ENCODE results near the gene CSNK2A1. TPM values are rescaled to one million over a fixed set of nuclear protein-coding genes. Genes with fewer than 3 reads are reported as not detected.
"Not testable (repeated sequence)": the region's sequence is repeated elsewhere in the genome, so short reads cannot be mapped to it uniquely, and the experiment has no call there.

The CSNK2A1 gene
- polyA plus RNA-seq, 10 donors, result 84.1 to 135 (median 115) TPM

DNA sequence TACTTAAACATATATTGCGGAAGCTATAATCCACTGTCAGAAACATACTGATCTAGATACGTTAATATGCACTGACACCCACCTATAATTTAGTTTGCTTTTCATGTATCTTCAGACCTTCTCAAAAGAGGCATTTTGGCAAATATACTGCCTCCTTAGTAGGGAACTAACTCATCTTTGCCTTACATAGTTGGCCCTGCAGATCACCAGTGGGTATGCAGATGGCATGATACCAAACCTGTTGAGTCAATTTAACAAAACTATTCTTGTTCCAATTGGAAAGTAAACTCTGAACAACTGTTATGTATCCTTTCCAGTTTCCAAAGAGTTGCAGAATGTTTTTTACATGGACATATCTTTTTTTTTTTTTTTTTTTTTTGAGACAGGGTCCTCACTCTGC is 45.6 kb downstream of the CSNK2A1 start:
- no peak for DNase-seq

DNA sequence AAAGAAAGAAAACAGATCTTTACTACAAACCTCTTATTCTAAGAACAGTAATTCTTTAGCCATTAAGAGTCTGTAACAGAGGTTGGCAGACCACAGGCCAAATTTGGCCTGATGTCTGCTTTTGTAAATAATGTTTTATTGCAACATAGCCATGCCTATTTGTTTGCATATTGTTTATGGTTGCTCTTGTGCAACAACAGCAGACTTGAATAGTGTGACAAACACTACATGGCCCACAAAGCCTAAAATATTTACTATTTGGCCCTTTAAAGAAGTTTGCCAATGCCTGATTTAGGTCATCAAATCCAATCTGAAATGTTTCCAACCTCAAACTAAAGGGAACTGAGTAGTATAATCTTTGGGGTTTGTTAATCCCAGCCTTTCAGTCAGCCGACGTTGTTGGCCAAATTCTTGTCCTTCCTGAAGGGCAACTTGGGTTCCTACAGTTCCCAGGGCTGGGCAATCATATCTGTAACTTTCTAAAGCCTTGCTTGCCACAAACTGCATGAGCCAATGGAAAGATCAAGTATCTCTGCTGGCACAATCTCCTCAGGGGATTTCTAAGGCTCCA is 47.4 kb downstream of the CSNK2A1 start:
- no peak for DNase-seq

DNA sequence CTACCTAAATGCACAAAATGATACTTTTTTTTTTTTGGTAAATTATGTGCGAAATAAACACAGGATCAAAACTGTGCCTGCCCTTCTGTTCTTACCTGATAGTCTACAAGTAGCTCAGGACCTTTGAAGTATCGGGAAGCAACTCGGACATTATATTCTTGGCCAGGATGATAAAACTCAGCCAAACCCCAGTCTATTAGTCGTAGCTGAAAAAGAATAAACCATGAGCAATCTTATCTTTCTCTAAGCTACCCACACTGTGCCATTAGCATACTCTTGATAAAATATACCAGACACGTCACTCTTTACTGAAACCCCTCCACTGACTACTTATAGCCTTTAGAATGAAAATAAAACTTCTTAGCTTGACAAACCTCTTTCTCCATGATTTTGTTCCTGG is 51.4 kb downstream of the CSNK2A1 start:
- DNase-seq, result no peak

DNA sequence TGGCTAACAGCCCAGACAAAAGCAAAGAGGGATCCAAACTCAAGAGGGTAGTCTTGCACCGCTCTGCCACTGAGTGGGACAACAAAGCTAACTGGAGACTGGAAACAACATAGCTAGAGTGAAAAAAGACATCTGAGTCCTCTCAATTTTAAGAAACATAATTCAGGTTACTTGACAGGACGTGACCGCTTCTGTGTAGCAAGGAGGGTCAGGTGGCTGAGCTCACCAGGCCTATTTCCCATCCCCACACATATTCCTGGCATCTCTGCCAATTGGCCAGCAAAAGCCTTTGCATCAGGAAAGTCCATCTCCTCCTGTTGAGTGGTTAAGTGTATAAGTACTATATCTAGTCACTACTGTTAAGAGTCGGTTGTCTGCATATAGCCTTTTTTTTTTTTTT is 55.9 kb downstream of the CSNK2A1 start:
- peak in 1 of 3 donors; percentile 22 for DNase-seq

DNA sequence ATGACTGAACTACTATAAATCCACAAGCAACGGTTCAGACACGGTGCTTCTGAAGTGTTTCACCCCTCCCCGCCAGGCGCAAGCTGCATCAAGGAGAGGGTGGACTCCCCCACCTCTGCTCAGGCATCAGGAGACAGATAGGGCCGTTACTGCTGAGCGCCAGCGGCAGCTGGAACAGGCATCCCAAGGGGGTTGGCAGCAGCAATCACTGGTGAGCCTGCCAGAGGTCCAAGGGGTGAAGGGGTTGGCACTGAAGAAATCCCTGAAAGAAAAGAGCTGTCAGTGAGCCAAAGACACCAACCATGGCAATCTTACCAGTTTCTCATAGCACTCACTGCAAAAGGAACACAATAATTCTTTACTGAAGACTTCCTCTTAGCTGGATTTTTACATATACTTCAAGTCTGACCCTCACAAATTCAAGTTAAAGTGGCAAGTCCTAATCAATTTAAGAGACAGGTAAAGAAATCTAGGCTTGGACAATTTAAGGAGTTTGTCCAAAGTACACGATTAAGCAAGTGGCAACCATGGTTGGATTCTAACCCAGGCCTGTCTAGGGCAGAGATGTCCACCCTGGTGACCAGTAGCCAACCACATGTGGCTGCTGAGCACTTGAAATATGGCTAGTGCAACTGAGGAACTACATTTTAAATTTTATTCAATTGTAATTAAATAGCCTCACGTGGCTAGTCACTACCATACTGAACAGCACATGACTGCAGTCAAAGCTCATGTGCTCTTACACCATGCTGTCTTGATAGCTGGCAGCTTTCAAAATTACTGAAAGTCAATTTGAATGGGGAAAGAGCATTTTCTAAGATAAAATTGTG is 59.6 kb downstream of the CSNK2A1 start:
- DNase-seq, result no peak

DNA sequence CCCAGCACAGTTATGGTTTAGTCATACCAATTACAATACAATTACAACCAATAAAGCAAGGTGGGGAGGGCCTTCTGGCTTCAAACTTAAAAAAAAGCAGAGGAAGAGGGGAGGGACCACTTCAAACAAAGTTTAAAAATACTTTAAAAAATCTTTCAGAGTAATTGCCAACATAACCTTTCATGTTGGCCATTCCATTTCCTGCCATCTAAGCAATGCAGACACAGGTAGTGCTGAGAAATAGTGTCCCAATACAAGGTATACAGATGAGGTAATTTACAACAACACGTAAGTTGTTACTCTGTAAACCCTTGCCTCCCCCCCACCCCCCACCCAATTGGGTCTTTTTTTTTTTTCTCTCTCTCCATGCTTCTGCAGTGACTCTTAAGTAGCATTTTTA is 62.4 kb downstream of the CSNK2A1 start:
- no peak for DNase-seq

DNA sequence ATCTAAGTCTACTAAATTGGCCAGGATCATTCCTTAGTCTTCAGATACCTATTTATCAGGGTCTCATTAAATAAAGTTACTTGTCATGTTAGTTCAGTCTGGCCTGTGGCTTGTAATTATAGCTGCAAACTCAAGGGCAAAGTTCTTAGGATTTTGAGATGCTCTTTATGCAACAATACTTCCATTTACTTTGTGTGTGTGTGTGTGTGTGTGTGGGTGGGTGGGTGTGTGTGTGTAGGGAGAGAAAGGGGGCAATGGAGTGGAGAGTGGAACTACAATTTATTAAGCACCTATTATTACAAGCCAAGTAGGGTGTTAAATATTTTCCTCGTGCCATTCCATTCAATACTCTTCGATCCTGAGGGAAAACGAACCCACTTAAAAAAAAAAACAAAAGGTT is 63.5 kb downstream of the CSNK2A1 start:
- no peak for DNase-seq

DNA sequence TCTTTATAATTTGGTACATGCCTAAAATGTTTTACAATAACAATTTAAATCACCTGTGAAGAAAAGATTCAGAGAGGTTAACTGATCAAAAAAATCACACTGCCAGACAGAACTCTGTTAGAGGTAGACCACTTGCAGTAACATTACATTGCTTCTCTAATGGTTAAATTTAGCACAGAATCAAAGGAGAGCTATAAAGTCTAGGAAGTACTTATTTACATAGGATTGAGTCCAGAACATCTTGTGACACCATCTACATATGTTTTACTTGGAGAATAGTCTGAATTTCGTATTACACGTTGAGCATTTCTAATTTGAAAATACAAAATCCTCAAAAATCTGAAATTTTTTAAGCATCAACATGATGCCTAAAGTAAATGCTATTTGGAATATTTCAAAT is 64.1 kb downstream of the CSNK2A1 start:
- DNase-seq, result no peak

DNA sequence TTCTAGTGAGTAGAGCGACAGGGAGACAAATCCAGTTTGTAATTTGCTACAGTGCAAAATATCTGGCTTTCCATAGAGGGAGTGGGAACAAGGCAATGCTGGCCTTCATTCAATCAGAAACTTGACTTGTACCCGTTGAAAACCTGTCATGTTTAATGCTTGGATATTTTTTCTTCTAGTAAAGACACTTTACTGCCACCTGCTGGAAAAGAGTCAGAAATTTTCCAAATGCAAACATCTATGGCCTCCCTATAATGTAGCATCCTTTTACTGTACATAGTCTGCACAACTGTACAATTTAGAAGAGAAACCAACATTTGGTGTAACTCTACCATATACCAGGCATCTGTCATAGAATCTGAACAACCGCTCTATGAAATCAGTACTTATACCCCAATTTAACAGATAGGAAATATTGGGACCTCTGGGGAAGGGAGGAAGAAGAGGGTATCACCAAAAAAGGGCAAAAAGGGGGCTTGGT is 64.6 kb downstream of the CSNK2A1 start:
- peak; percentile 56 to 73 (median 62) for DNase-seq

DNA sequence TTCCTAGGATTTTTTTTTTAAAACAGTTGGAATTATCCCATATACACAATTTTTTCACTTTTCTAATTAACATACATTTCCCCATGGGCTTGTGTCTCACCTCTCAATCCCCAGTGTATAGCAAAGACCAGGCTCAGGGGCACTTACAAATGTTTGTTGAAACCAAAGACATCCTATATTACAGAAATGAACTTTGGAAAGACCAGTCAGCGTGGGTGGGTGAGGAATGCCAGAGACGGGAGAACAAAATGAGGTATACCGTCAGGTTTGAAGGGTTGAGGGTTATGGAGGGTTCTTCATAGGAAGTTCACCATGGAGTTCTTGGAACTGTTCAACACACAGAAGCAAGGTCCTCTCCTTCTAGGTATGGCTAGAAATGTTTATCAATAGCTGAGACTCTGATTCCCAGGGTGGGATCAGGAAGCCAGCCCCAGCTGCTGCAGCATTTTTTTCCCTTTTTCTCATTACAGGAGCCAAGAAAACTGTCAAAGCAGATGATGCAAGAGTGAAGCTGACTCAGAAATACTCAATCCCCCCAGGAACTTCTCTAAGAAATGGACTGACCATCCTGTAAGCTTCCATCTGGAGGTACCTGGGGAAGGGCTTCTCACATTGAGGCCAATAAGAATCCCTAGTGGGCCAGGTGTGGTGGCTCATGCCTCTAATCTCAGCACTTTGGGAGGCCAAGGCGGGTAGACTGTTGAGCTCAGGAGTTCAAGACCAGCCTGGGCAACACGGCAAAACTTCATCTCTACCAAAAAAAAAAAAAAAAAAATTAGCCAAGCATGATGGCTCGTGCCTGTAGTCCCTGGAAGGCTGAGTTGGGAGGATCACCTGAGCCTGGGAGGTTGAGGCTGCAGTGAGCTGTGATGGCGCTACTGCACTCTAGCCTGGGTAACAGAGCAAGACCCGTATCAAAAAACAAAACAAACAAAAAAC is 65.3 kb downstream of the CSNK2A1 start:
- peak in 2 of 3 donors; percentile 52 to 61 for DNase-seq

DNA sequence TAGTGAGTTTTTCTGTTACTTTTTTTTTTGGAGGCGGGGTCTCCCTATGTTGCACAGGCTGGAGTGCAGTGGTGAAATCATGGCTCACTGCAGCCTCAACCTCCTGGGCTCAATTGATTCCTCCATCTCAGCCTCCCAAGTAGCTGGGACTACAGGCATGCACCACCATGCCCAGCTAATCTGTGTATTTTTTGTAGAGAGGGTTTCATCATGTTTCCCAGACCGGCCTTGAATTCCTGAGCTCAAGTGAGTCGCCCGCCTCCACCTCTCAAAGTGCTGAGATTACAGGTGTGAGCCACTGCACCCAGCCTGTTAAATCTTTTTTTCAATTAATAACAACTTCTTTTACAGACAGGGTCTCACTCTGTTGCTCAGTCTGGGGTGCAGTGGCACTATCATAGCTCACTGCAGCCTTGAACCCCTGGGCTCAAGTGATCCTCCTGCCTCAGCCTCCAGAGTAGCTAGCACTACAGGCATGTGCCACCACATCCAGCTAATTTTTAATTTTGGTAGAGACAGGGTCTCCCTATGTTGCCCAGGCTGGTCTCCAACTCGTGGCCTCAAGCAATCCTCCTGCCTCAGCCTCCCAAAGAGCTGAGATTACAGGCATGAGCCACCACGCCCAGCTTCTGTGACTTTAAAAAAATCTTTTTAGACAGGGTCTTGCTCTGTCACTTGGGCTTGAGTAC is 66.9 kb downstream of the CSNK2A1 start:
- DNase-seq, result not testable (repeated sequence)

DNA sequence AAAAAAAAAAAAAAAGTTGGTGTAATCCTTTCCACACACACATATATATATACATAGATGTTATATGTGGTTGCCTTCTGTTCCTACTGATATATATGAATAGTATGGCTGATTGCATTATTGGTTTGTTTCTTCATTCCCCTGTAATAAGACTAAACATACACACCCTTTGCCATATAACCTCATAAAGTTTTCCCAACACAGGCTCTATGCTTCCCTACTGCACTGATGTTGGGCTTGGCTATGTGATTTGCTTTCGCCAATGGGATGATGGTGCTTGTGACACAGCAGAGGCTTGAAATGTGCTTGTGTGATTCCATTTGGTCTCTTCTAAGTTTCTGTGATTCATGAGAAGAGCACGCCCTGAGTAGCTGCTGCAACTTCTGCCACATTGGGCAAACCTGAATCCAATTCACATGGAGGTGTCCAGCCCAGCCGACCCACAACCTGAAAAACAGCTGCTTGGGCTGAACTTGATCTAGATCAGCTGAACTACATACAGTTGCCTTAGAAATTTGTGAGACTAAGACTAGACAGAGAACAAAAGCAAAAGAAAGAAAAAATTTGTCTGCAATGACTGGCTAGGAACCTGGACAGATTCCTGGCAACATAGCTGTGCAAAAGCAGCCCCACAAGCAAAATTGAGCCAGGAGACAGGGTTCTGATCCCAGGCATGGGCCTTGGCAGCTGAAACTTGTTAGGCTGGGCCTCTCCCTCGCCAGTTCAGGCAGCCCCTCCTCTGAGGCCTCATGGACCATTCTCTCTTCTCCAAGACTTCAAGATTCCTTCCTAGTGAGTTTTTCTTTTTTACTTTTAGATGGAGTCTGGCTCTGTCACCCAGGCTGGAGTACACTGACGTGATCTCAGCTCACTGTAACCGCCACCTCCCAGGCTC is 67.9 kb downstream of the CSNK2A1 start:
- DNase-seq, result peak in 1 of 3 donors; percentile 41

DNA sequence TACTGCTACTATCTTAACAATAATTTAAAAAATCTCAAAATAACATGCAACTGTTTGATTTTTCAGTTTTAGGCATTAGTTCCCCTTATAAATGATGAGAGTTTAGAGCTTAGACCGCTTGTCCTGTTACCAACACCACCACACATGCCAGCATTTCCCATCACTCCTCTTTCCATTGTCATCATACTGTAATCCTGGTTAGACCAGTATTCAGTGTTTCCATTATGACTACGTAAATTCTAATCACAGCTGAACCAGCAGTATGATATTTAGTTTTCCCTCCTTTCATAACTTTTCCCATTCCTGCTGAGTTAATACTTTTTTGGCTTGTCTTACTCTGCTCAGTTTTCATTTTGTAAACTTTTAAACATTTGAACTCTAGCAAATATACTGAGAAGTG is 69.0 kb downstream of the CSNK2A1 start:
- DNase-seq, result no peak

DNA sequence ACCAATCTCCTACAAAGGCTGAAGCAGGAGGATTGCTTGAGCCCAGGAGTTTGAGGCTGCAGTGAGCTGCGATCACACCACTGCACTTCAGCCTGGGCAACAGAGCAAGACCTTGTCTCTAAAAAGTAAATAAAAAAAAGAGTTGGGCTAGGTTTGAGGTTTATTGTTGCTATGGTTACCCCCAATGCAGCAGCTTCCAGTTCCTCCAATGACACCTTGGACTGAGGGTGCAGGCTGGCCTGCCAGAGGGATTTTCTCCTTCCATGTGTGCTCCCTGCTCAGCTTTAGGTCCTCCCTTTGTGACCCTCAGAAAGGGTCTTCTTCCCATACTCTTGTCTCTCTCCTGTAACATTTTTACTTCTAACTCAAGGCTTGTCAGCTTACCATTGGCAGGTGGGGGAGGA is 70.7 kb downstream of the CSNK2A1 start:
- DNase-seq, result no peak

DNA sequence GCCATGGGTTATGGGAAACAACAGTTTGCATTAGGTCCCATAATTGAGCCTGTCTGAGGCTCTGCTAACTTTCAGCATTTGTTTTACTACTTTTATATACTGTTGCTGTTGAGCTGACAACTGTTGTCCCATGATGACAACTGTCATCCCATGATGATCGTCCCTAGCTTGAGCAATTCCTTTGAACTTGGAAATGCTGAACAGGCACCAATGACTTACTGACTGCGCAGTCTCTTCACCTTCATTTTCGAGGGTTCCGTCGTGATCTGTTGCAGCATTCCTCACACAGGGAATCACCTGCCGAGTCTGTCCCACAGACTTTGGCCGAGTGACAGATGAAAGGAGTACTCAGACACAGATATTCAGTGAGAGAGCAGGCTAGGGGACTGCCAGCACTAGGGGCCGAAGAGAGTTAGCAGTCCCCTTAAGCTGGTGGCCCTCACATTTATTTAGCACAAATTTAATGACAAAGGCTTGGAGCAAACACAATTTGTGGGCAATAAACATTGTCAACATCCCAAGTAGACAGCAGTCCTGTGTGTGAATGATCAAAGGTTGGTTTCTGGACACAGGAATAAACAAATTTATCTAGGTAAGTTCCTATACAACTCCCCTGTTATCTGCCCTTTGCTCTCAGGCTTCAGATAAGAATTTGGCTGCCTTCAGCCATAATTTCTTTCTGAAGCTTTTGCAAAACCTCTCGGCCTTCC is 71.3 kb downstream of the CSNK2A1 start:
- no peak for DNase-seq

DNA sequence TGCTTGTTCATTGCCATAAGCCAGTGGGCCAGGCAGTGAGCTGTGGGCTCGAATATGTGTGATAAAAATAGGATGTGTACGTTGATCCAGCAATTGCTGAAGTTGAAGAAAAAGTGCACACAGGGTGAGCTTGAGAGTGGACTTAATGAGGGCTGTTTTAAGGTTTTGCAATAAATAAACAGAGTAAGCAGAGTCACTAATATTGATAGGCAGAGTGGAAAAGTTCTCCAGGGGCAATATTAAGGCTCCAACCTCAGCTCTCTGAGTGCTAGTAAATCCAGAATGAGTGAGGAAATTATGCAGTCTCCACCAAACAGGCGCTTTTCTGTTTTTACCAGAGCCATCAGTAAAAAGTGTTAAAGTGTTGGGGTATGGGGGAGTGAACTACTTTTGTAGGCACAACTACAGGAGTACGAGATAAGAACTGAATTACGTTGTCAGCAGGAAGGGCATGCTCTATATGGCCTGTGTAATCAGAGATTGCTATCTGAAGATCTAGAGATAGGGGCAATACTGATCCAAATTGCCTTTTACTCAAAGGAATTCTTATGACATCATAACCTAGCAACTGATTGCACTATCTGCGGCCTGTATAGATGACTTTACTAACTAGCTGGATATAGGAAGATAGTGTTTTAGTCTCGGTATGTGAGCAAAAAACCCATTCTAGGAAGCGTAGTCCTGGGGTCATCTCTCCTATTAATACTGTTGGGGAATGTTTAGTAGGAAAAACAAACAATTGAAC is 73.7 kb downstream of the CSNK2A1 start:
- DNase-seq, result no peak

DNA sequence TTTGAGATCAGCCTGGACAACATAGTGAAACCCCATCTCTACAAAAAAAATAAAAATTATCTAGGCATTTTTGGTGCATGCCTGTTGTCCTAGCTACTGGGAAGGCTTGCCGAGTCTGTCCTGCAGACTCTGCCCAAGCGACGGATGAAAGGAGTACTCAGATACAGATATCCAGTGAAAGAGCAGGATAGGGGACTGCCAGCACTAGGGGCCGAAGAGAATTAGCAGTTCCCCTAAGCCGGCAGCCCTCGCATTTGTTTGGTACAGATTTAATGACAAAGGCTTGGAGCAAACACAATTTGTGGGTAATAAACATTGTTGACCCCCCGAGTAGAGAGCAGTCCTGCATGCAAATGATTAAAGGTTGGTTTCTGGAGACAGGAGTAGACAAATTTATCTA is 75.8 kb downstream of the CSNK2A1 start:
- no peak for DNase-seq

DNA sequence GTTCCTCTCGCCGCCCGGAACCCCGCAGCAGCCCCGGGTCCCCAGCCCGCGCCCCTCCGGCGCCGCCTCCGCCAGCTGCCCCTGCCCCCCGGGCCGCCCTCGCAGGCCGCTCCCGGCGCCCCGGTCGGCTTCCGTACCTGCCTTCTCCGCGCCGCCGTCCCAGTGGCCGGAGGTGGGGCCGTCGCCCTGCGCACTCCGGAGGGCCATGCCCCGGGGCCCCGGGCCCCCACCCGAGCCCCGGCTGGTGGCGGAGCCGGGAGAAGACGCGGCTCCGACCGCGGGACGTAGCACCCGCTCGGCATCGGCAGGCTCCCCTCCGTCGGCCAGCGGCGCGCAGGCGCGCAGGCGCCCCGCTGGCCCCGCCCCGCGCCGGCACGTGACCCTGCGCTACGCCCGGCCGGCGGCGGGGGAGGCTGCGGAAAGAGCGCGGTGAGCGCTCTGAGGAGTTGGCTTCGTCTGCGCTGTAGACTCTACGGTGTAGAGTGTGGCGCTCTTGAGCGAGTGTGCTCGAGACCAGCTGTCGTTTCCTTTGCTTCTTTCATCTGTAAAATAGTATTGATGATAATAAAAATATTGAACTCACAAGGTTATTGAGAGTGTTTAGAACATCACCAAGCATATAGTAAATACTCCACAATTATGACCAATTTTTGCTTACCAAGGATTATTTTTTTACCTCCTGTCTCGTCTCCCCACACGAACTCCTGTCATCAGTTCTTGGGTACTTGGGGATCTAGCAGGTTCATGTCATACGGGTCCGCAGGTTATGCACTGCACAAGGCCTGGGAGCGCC is 81.2 kb downstream of the CSNK2A1 start, which contains the start of gene TBC1D20:
Gene TBC1D20 (minus strand): TSS at position 335 of the 793 bp plus-strand sequence. CDS start 128 bp downstream, at position 207.
- peak; percentile 89 to 95 (median 94) for DNase-seq
